Esophagus squamous epithelium (tissue), 5 donors: Measurements from ENCODE around the gene TMEM39B. TPM values are rescaled to one million over a fixed set of nuclear protein-coding genes. Genes with fewer than 3 reads are reported as not detected.
"Not testable (repeated sequence)": the region's sequence is repeated elsewhere in the genome, so short reads cannot be mapped to it uniquely, and the experiment has no call there.

Experiments used
- DNase-seq: peaks from one replicate; lab custom pipeline; 2025; lab: John Stamatoyannopoulos, UW
- H3K27ac ChIP-seq, 4 donors: fragments of 200-600 bp; sonication (generic); one replicate each; pipeline ENCODE4 v1.5.1; 2016 to 2019; ENCODE audit warnings: mild to moderate bottlenecking in 1 of 4
- H3K27me3 ChIP-seq, 4 donors: fragments of 200-600 bp; sonication (generic); 1 replicate in 3 of 4; 2 replicates in 1 of 4; pipeline versions ENCODE4 v1.5.1 to v1.6.0; 2017 to 2021; ENCODE audit warnings: antibody characterized with exemption in 1 of 4
- H3K36me3 ChIP-seq, 3 donors: fragments of 200-600 bp; sonication (generic); one replicate each; pipeline ENCODE4 v1.5.1; 2016 to 2019
- H3K4me1 ChIP-seq, 3 donors: fragments of 200-600 bp; sonication (generic); one replicate each; pipeline ENCODE4 v1.5.1; 2017 to 2019
- H3K4me3 ChIP-seq, 4 donors: fragments of 200-600 bp; sonication (generic); 1 replicate in 3 of 4; 2 replicates in 1 of 4; pipeline ENCODE4 v1.5.1; 2016 to 2019; ENCODE audit warnings: mild to moderate bottlenecking in 2 of 4, moderate library complexity in 1 of 4
- H3K9me3 ChIP-seq, 3 donors: fragments of 200-600 bp; sonication (generic); one replicate each; pipeline ENCODE4 v1.5.1; 2016 to 2019
- CTCF ChIP-seq, 6 experiments: fragments of 450-650 bp in 4 of 6; fragments of 200-600 bp in 2 of 6; sonication (generic) in 2 of 6; IDR thresholded peaks; one replicate each; pipeline ENCODE4 v1.5.1; 2016 to 2019; ENCODE audit warnings: antibody characterized with exemption in 6 of 6, mild to moderate bottlenecking in 4 of 6, moderate library complexity in 4 of 6
- POLR2A ChIP-seq, 4 donors: fragments of 450-650 bp; IDR thresholded peaks; one replicate each; pipeline ENCODE4 v1.6.1; 2017; ENCODE audit warnings: antibody characterized with exemption in 4 of 4, mild to moderate bottlenecking in 4 of 4, moderate library complexity in 3 of 4
- WGBS, 2 donors: methylation state at CpG; one replicate each; pipeline ENCODE4 v1.1.5; 2018; 5-methylcytosine and 5-hydroxymethylcytosine counted together
- intact Hi-C: fragments of 100-400 bp; cut with DNase I; formaldehyde crosslinking; loops from one replicate; pipeline ENCODE4 v1.15.0; 2022
- total RNA-seq, 4 donors: library from RNA; depleted of rRNA; stranded (reverse); fragments of >200 nt; gene quantifications; one replicate each; pipeline ENCODE4 v1.1.0, GENCODE V29; 2016
- donor health status: DM: yes; HTN: yes; CAD: no.

TMEM39B gene
- total RNA-seq, 4 donors from 2014 or later: 3.6 to 5.6 (median 4.9) TPM

GRCh38 chr1:32111789-32112188, 39.0 kb downstream of the TMEM39B start:
- peak overlapping the region; percentile 7 to 31 (median 24) for H3K27ac ChIP-seq
- H3K27me3 ChIP-seq: no peaks in the 10 kb centered on the region
- H3K4me3 ChIP-seq: peak overlapping the region in 1 of 4 donors; percentile 1
- intact Hi-C loops: no loop called here
- H3K36me3 ChIP-seq: peaks cover 0 to 20% (median 0%) of the 10 kb centered on the region in 3 donors
- TF ChIP-seq CTCF (IDR thresholded peaks at IDR 0.05): peak in 1 of 6 experiments; percentile 12
- no peak for TF ChIP-seq POLR2A (IDR thresholded peaks at IDR 0.05)
- H3K4me1 ChIP-seq: peaks cover 37 to 88% (median 40%) of the 10 kb centered on the region in 3 donors
- no peak for DNase-seq
- no peaks in the 10 kb centered on the region for H3K9me3 ChIP-seq

- peaks cover 0 to 20% (median 0%) of the 10 kb centered on the region in 3 donors for H3K36me3 ChIP-seq
- no peaks in the 10 kb centered on the region for H3K27me3 ChIP-seq
- H3K9me3 ChIP-seq: no peaks in the 10 kb centered on the region
- H3K4me3 ChIP-seq: no peak overlapping the region
- TF ChIP-seq CTCF (IDR thresholded peaks at IDR 0.05) (no peak), POLR2A (IDR thresholded peaks at IDR 0.05) (no peak)
- H3K4me1 ChIP-seq: peaks cover 37 to 93% (median 40%) of the 10 kb centered on the region in 3 donors
- intact Hi-C loops: no loop called here
- WGBS, 2 donors: 90 to 100% methylated on average over 3 to 5 of the region's 5 CpGs
- no peak for DNase-seq
- H3K27ac ChIP-seq: no peak overlapping the region
Observed at GRCh38 chr1:32112806-32113375, 40.2 kb downstream of the TMEM39B start.

GRCh38 chr1:32113436-32113835, 40.7 kb downstream of the TMEM39B start:
- 78 to 87% methylated on average over 4 of the region's 4 CpGs for WGBS, 2 donors
- H3K9me3 ChIP-seq, H3K4me3 ChIP-seq, DNase-seq, H3K27me3 ChIP-seq, H3K27ac ChIP-seq, intact Hi-C loops: not testable (repeated sequence)
- H3K36me3 ChIP-seq: peaks cover 0 to 20% (median 0%) of the 10 kb centered on the region in 3 donors
- H3K4me1 ChIP-seq: peaks cover 40 to 97% (median 40%) of the 10 kb centered on the region in 3 donors

GRCh38 chr1:32114420-32114819, 41.7 kb downstream of the TMEM39B start:
- TF ChIP-seq CTCF (IDR thresholded peaks at IDR 0.05): no peak
- TF ChIP-seq POLR2A (IDR thresholded peaks at IDR 0.05): no peak
- Histone ChIP-seq H3K27me3 (no peaks in the 10 kb centered on the region), H3K36me3 (peaks cover 0 to 20% (median 0%) of the 10 kb centered on the region in 3 donors), H3K4me3 (no peak overlapping the region), H3K9me3 (no peaks in the 10 kb centered on the region), H3K4me1 (peaks cover 32 to 94% (median 42%) of the 10 kb centered on the region in 3 donors), H3K27ac (no peak overlapping the region)
- 69 to 86% methylated on average over 2 of the region's 2 CpGs for whole genome bisulfite sequencing, 2 donors
- DNase-seq: no peak
- intact Hi-C loops: no loop called here

- TF ChIP-seq CTCF (IDR thresholded peaks at IDR 0.05) (no peak), POLR2A (IDR thresholded peaks at IDR 0.05) (no peak)
- intact Hi-C loops: no loop called here
- Histone ChIP-seq H3K4me3 (no peak overlapping the region), H3K27ac (peak overlapping the region in 3 of 4 donors; percentile 15 to 58 (median 58)), H3K27me3 (no peaks in the 10 kb centered on the region), H3K4me1 (peaks cover 21 to 93% (median 32%) of the 10 kb centered on the region in 3 donors), H3K9me3 (no peaks in the 10 kb centered on the region), H3K36me3 (peaks cover 0 to 20% (median 0%) of the 10 kb centered on the region in 3 donors)
- 74 to 100% methylated on average over 3 to 4 of the region's 5 CpGs for WGBS, 2 donors
- no peak for DNase-seq
Observed at GRCh38 chr1:32115496-32115895, 42.8 kb downstream of the TMEM39B start.
